ENCODE measurements around the gene RNF215.

DNA sequence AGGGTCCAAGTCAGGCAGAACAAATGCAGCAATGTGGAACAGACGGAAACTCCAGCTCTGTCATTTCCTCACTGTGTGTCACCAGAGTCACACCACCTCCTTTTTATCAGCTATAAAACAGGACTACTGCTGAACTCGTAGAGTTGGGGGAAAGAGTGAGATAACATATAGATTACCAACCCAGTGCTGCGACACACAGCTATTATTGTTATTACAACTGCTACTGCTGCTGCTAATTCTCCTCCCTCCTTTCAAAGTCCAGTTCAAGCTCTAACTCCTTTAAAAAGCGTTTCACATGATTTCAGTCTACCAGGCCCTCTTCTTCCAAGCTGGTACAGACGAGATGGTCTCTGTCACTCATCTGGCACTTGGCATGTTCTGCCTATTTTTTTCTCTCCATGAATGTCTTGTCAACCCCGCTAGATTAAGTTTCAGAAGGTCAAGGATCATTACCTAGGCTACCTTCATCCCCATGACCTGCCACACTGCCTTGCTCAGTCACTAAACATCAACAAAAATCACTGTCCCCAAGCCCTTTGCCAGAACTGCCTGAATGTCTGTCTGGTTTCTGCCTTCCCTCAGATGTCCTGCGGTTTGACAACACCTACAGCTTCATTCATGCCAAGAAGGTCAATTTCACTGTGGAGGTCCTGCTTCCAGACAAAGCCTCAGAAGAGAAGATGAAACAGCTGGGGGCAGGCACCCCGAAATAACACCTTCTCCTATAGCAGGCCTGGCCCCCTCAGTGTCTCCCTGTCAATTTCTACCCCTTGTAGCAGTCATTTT is 34.7 kb upstream of the RNF215 start:
- TF ChIP-seq, protein P1, sequence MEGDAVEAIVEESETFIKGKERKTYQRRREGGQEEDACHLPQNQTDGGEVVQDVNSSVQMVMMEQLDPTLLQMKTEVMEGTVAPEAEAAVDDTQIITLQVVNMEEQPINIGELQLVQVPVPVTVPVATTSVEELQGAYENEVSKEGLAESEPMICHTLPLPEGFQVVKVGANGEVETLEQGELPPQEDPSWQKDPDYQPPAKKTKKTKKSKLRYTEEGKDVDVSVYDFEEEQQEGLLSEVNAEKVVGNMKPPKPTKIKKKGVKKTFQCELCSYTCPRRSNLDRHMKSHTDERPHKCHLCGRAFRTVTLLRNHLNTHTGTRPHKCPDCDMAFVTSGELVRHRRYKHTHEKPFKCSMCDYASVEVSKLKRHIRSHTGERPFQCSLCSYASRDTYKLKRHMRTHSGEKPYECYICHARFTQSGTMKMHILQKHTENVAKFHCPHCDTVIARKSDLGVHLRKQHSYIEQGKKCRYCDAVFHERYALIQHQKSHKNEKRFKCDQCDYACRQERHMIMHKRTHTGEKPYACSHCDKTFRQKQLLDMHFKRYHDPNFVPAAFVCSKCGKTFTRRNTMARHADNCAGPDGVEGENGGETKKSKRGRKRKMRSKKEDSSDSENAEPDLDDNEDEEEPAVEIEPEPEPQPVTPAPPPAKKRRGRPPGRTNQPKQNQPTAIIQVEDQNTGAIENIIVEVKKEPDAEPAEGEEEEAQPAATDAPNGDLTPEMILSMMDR (IDR thresholded peaks at IDR 0.05; ENCODE audit: insufficient read depth, low read length): no peak
- TF ChIP-seq, protein P2, sequence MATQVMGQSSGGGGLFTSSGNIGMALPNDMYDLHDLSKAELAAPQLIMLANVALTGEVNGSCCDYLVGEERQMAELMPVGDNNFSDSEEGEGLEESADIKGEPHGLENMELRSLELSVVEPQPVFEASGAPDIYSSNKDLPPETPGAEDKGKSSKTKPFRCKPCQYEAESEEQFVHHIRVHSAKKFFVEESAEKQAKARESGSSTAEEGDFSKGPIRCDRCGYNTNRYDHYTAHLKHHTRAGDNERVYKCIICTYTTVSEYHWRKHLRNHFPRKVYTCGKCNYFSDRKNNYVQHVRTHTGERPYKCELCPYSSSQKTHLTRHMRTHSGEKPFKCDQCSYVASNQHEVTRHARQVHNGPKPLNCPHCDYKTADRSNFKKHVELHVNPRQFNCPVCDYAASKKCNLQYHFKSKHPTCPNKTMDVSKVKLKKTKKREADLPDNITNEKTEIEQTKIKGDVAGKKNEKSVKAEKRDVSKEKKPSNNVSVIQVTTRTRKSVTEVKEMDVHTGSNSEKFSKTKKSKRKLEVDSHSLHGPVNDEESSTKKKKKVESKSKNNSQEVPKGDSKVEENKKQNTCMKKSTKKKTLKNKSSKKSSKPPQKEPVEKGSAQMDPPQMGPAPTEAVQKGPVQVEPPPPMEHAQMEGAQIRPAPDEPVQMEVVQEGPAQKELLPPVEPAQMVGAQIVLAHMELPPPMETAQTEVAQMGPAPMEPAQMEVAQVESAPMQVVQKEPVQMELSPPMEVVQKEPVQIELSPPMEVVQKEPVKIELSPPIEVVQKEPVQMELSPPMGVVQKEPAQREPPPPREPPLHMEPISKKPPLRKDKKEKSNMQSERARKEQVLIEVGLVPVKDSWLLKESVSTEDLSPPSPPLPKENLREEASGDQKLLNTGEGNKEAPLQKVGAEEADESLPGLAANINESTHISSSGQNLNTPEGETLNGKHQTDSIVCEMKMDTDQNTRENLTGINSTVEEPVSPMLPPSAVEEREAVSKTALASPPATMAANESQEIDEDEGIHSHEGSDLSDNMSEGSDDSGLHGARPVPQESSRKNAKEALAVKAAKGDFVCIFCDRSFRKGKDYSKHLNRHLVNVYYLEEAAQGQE (IDR thresholded peaks at IDR 0.05; ENCODE audit: insufficient replicate concordance, low read depth): no peak
- no peak for TF ChIP-seq POLR2AphosphoS5 (IDR thresholded peaks at IDR 0.05; ENCODE audit: low read depth)

Data from HL-60 (cell line).